ENCODE results near the gene MADCAM1.

The MADCAM1 gene

GRCh38 chr19:533364-534058 is 37.2 kb downstream of the MADCAM1 start:
- no peak for DNase-seq

GRCh38 chr19:534088-534487 is 37.8 kb downstream of the MADCAM1 start:
- no peak for DNase-seq

- no peak for DNase-seq
Observed at GRCh38 chr19:535017-535835, 38.9 kb downstream of the MADCAM1 start.

GRCh38 chr19:536031-536880 is 40.0 kb downstream of the MADCAM1 start:
- no peak for DNase-seq

GRCh38 chr19:536881-537404 is 40.7 kb downstream of the MADCAM1 start:
- DNase-seq, result no peak

GRCh38 chr19:538641-539428 is 42.5 kb downstream of the MADCAM1 start:
- DNase-seq, result no peak

- DNase-seq, result no peak
Observed at GRCh38 chr19:539429-540030, 43.2 kb downstream of the MADCAM1 start.

GRCh38 chr19:540867-541637 is 44.8 kb downstream of the MADCAM1 start:
- no peak for DNase-seq

GRCh38 chr19:541699-542098 is 45.4 kb downstream of the MADCAM1 start:
- no peak for DNase-seq

- DNase-seq, result no peak
Observed at GRCh38 chr19:542173-542866, 46.0 kb downstream of the MADCAM1 start.

GRCh38 chr19:543910-544608 is 47.8 kb downstream of the MADCAM1 start, which contains the start of gene GZMM:
GZMM (plus strand) TSS chr19:544053; CDS start chr19:544072, 19 bp downstream.
- DNase-seq, result peak; percentile 78

GRCh38 chr19:547117-547516 is 50.8 kb downstream of the MADCAM1 start:
- DNase-seq, result no peak

GRCh38 chr19:547836-548720 is 51.8 kb downstream of the MADCAM1 start:
- DNase-seq, result no peak

- DNase-seq, result no peak
Observed at GRCh38 chr19:548886-549830, 52.9 kb downstream of the MADCAM1 start.

- no peak for DNase-seq
Observed at GRCh38 chr19:554817-555216, 58.5 kb downstream of the MADCAM1 start.
